HEK293 (cell line): ENCODE results near the gene KLHL40.

Source experiments
- CTCF ChIA-PET: fragments of 350-600 bp; formaldehyde crosslinking; extraction: SDS; loops from one replicate; lab custom pipeline; 2021; ENCODE audit warnings: antibody characterized with exemption; lab: Yijun Ruan, JAX
- POLR2A ChIA-PET: fragments of 300-600 bp; formaldehyde crosslinking; extraction: SDS; loops from one replicate; lab custom pipeline; 2020; ENCODE audit warnings: antibody characterized with exemption, inconsistent platforms; lab: Yijun Ruan, JAX
- H3K27ac ChIP-seq: fragments of 200-500 bp; sonication (Bioruptor generic); 2 replicates; pipeline ENCODE4 v1.5.1; 2014; ENCODE audit warnings: low read depth, low read length, control low read depth, inconsistent platforms; ENCODE audit errors: extremely low read depth
- H3K36me3 ChIP-seq, 2 experiments: fragments of 200-500 bp in 1 of 2; sonication (Bioruptor generic) in 1 of 2; 1 replicate in 1 of 2; 2 replicates in 1 of 2; pipeline ENCODE4 v1.5.1; 2014 to 2017; ENCODE audit warnings: inconsistent platforms in 2 of 2, low read length in 2 of 2; ENCODE audit not compliant: control insufficient read depth in 2 of 2, insufficient read depth in 1 of 2
- H3K4me1 ChIP-seq: fragments of 200-500 bp; sonication (Bioruptor generic); 2 replicates; pipeline ENCODE4 v1.5.1; 2014; ENCODE audit warnings: mild to moderate bottlenecking, low read length, inconsistent platforms; ENCODE audit not compliant: control insufficient read depth, insufficient read depth
- H3K4me3 ChIP-seq: 2 replicates; pipeline ENCODE4 v1.5.1; 2011; ENCODE audit warnings: low read depth, mild to moderate bottlenecking, control low read depth, low read length, moderate library complexity
- H3K9me3 ChIP-seq: fragments of 200-500 bp; sonication (Bioruptor generic); 2 replicates; pipeline ENCODE4 v1.5.1; 2014; ENCODE audit warnings: low read depth, low read length, inconsistent platforms; ENCODE audit not compliant: control insufficient read depth, insufficient read depth
- BCL11A ChIP-seq: fragments of 450-650 bp; formaldehyde crosslinking; IDR thresholded peaks from 2 replicates; pipeline ENCODE4 v1.5.1; 2016; ENCODE audit warnings: low read depth, missing biosample characterization, missing genetic modification characterization
- GFI1B ChIP-seq: fragments of 450-650 bp; formaldehyde crosslinking; IDR thresholded peaks from 2 replicates; pipeline ENCODE4 v1.5.1; 2016; ENCODE audit warnings: missing biosample characterization, missing genetic modification characterization
- KLF8 ChIP-seq: fragments of 450-650 bp; formaldehyde crosslinking; IDR thresholded peaks from 2 replicates; pipeline ENCODE4 v1.5.1; 2016; ENCODE audit warnings: missing biosample characterization, missing genetic modification characterization
- OVOL3 ChIP-seq: fragments of 450-650 bp; formaldehyde crosslinking; IDR thresholded peaks from 2 replicates; pipeline ENCODE4 v1.5.1; 2016; ENCODE audit warnings: missing biosample characterization, missing genetic modification characterization
- PRDM10 ChIP-seq: fragments of 450-650 bp; formaldehyde crosslinking; IDR thresholded peaks from 2 replicates; pipeline ENCODE4 v1.5.1; 2016; ENCODE audit warnings: missing biosample characterization, missing genetic modification characterization
- PRDM4 ChIP-seq: fragments of 450-650 bp; formaldehyde crosslinking; IDR thresholded peaks from 2 replicates; pipeline ENCODE4 v1.5.1; 2017; ENCODE audit warnings: missing biosample characterization, missing genetic modification characterization
- RBAK ChIP-seq: fragments of 450-650 bp; formaldehyde crosslinking; IDR thresholded peaks from 2 replicates; pipeline ENCODE4 v1.5.1; 2016; ENCODE audit warnings: missing biosample characterization, missing genetic modification characterization
- ZBTB21 ChIP-seq: fragments of 450-650 bp; formaldehyde crosslinking; IDR thresholded peaks from 2 replicates; pipeline ENCODE4 v1.5.1; 2017; ENCODE audit warnings: missing biosample characterization, missing genetic modification characterization
- ZNF148 ChIP-seq: fragments of 450-650 bp; formaldehyde crosslinking; IDR thresholded peaks from 2 replicates; pipeline ENCODE4 v1.5.0; 2017; ENCODE audit warnings: missing biosample characterization, missing genetic modification characterization, borderline replicate concordance
- ZNF16 ChIP-seq: fragments of 450-650 bp; formaldehyde crosslinking; IDR thresholded peaks from 2 replicates; pipeline ENCODE4 v1.5.1; 2016; ENCODE audit warnings: low read depth, missing biosample characterization, missing genetic modification characterization
- ZNF169 ChIP-seq: fragments of 450-650 bp; formaldehyde crosslinking; IDR thresholded peaks from 2 replicates; pipeline ENCODE4 v1.5.1; 2016; ENCODE audit warnings: missing biosample characterization, missing genetic modification characterization
- ZNF214 ChIP-seq: fragments of 450-650 bp; formaldehyde crosslinking; IDR thresholded peaks from 2 replicates; pipeline ENCODE4 v1.5.1; 2017; ENCODE audit warnings: missing biosample characterization, mild to moderate bottlenecking, missing genetic modification characterization, borderline replicate concordance
- ZNF266 ChIP-seq: fragments of 450-650 bp; formaldehyde crosslinking; IDR thresholded peaks from 2 replicates; pipeline ENCODE4 v1.5.1; 2016; ENCODE audit warnings: missing biosample characterization, missing genetic modification characterization, low read depth
- ZNF433 ChIP-seq: fragments of 450-650 bp; formaldehyde crosslinking; IDR thresholded peaks from 2 replicates; pipeline ENCODE4 v1.5.1; 2016; ENCODE audit warnings: missing biosample characterization, missing genetic modification characterization, low read depth
- ZNF514 ChIP-seq: fragments of 450-650 bp; formaldehyde crosslinking; IDR thresholded peaks from 2 replicates; pipeline ENCODE4 v1.5.1; 2016; ENCODE audit warnings: missing biosample characterization, missing genetic modification characterization
- ZNF521 ChIP-seq: fragments of 450-650 bp; formaldehyde crosslinking; IDR thresholded peaks from 2 replicates; pipeline ENCODE4 v1.5.1; 2017; ENCODE audit warnings: missing biosample characterization, mild to moderate bottlenecking, missing genetic modification characterization
- ZNF529 ChIP-seq: fragments of 450-650 bp; formaldehyde crosslinking; IDR thresholded peaks from 2 replicates; pipeline ENCODE4 v1.5.1; 2017; ENCODE audit warnings: missing genetic modification characterization, missing biosample characterization; ENCODE audit not compliant: insufficient replicate concordance
- ZNF580 ChIP-seq: fragments of 450-650 bp; formaldehyde crosslinking; IDR thresholded peaks from 2 replicates; pipeline ENCODE4 v1.5.1; 2016; ENCODE audit warnings: missing biosample characterization, missing genetic modification characterization
- ZNF658 ChIP-seq: fragments of 450-650 bp; formaldehyde crosslinking; IDR thresholded peaks from 2 replicates; pipeline ENCODE4; 2016; ENCODE audit warnings: missing biosample characterization, missing genetic modification characterization

Gene KLHL40

GRCh38 chr3:42717306-42717705, 32.0 kb downstream of the KLHL40 start (continued):
- TF ChIP-seq PRDM10 (tag by site-specific recombination) = no peak
- no peak for TF ChIP-seq ZNF148
- no peak for TF ChIP-seq PRDM4 (tag by site-specific recombination)
- TF ChIP-seq RBAK (tag by site-specific recombination) = no peak
- TF ChIP-seq ZNF169 (tag by site-specific recombination) = no peak

- Histone ChIP-seq H3K9me3 (no peaks in the 10 kb centered on the region), H3K4me1 (no peaks in the 10 kb centered on the region), H3K36me3 (no peaks in the 10 kb centered on the region), H3K27ac (no peak overlapping the region), H3K4me3 (no peak overlapping the region)
- ChIA-PET CTCF (no interaction called here), POLR2A (no interaction called here)
- TF ChIP-seq ZNF529 (tag by site-specific recombination) = no peak
- no peak for TF ChIP-seq ZNF658 (tag by site-specific recombination)
- TF ChIP-seq ZNF580 (tag by site-specific recombination) = no peak
- TF ChIP-seq ZBTB21 = no peak
- TF ChIP-seq ZNF214 (tag by site-specific recombination) = no peak
- no peak for TF ChIP-seq ZNF266 (tag by site-specific recombination)
- TF ChIP-seq BCL11A (tag by site-specific recombination) = no peak
- no peak for TF ChIP-seq ZNF16 (tag by site-specific recombination)
- no peak for TF ChIP-seq OVOL3 (tag by site-specific recombination)
- no peak for TF ChIP-seq ZNF433 (tag by site-specific recombination)
- TF ChIP-seq KLF8 (tag by site-specific recombination) = no peak
- TF ChIP-seq GFI1B (tag by site-specific recombination) = no peak
- no peak for TF ChIP-seq ZNF521 (tag by site-specific recombination)
- TF ChIP-seq ZNF514 (tag by site-specific recombination) = no peak
These were observed 33.0 kb downstream of the KLHL40 start for GRCh38 chr3:42718338-42718737.
